Measurements from ENCODE around the gene FLNA. TPM values are rescaled to one million over a fixed set of nuclear protein-coding genes. Genes with fewer than 3 reads are reported as not detected.

Gene FLNA
- total and polyA plus RNA-seq, 2 experiments from 2014 or later: 1,379 to 2,857 TPM

DNA sequence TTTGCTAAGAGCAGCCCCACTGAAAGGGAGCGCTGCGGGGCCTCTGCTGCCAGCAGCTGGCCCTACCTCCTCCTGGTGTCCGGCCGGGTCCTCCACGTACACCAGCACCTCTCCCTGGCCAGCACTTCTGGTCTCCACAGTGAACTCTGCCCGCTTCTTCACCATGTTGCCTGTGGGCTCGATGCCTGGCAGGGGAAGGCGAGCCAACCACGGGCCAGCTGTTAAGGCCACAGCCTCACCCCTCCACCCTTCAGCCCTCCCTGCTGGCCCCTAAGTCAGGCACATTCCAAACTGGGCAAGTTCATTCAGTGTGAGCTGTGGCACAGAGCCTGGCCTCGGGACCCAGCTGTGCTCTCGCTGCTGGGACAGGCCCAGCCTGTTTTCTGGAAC is 7.8 kb downstream of the FLNA start:
- H3K4me3 ChIP-seq: peak overlapping the region; percentile 26; the same call in 1 of the 2 replicates
- H3K4me2 ChIP-seq (ENCODE audit: unreplicated experiment): no peak overlapping the region
- peaks cover 27% of the 10 kb centered on the region for H3F3A ChIP-seq (ENCODE audit: insufficient read depth)
- TF ChIP-seq EZH2 (IDR thresholded peaks at IDR 0.05; ENCODE audit: insufficient read depth, poor library complexity, severe bottlenecking): no peak
- no peak for TF ChIP-seq EZH2phosphoT487 (IDR thresholded peaks at IDR 0.05; ENCODE audit: insufficient read depth, low read depth)
- H3K36me3 ChIP-seq (ENCODE audit: low read depth): peaks cover 4% of the 10 kb centered on the region; the same call in 1 of the 2 replicates
- WGBS, 2 experiments (ENCODE audit: low coverage in 1 of 2, low lambda C conversion rate in 2 of 2, missing lambda C conversion rate in 2 of 2): 42 to 55% methylated on average over 5 to 6 of the region's 11 CpGs
- in situ Hi-C loops (cut with MboI): no loop called here
- H3K79me2 ChIP-seq (ENCODE audit: insufficient read depth): peaks cover 88% of the 10 kb centered on the region
- no peaks in the 10 kb centered on the region for H4K20me1 ChIP-seq (ENCODE audit: insufficient read depth)
- no peak overlapping the region for H2AFZ ChIP-seq
- peak; percentile 34 for DNase-seq
- H3K9me3 ChIP-seq (ENCODE audit: low read depth): no peaks in the 10 kb centered on the region
- H3K27ac ChIP-seq: peak overlapping the region; percentile 98
- 0 out of 2 replicates have a peak, but pooled peaks cover 9% of the 10 kb centered on the region for H3K4me1 ChIP-seq (ENCODE audit: insufficient read depth)
- H3K27me3 ChIP-seq (replicated peaks; ENCODE audit: insufficient read depth): no peaks in the 10 kb centered on the region
- H3K9ac ChIP-seq: peak overlapping the region; percentile 97
- no peaks in the 10 kb centered on the region for H3K9me2 ChIP-seq (ENCODE audit: insufficient read depth)

DNA sequence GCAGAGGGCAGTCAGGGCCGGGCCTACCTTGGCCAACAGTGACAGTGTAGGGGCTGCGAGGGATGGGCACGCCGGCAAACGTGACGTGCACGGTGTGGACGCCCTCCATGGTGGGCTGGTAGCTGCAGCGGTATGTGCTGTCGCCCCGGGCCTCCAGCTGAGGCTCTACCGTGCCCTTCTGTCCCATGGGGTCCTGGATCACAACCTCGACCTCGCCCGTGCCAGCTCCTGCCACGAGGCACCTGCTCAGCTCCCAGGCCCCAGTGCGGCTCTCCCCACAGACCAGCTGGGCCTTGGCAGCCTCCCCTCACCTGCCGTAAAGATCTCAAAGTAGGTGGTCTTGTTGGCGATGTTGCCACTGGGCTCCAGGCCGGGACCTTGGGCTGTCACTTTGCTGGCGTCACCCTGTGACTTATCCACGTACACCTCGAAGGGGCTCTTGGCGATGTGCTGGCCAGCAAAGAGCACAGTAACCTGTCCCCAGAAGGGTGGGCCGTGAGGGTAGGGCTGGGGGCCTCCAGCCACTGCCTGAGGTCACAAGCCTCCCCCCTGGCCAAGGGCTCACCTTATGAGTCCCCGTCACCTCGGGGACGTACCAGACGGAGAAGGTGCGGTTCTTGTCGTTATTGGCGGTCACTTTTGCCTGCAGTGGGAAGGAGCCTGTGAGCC is 8.3 kb downstream of the FLNA start:
- Histone ChIP-seq H3K4me1 (ENCODE audit: insufficient read depth) (0 out of 2 replicates have a peak, but pooled peaks cover 9% of the 10 kb centered on the region), H4K20me1 (ENCODE audit: insufficient read depth) (no peaks in the 10 kb centered on the region), H3K9ac (peak overlapping the region; percentile 97; the same call in 1 of the 2 replicates), H3K9me2 (ENCODE audit: insufficient read depth) (no peaks in the 10 kb centered on the region), H2AFZ (no peak overlapping the region), H3K27ac (peak overlapping the region; percentile 98), H3K4me3 (no peak overlapping the region), H3K27me3 (replicated peaks; ENCODE audit: insufficient read depth) (no peaks in the 10 kb centered on the region), H3F3A (ENCODE audit: insufficient read depth) (peaks cover 32% of the 10 kb centered on the region), H3K9me3 (ENCODE audit: low read depth) (no peaks in the 10 kb centered on the region), H3K36me3 (ENCODE audit: low read depth) (peaks cover 4% of the 10 kb centered on the region; the same call in 1 of the 2 replicates), H3K79me2 (ENCODE audit: insufficient read depth) (peaks cover 94% of the 10 kb centered on the region), H3K4me2 (ENCODE audit: unreplicated experiment) (no peak overlapping the region)
- no peak for DNase-seq
- no peak for TF ChIP-seq EZH2phosphoT487 (IDR thresholded peaks at IDR 0.05; ENCODE audit: insufficient read depth, low read depth)
- no peak for TF ChIP-seq EZH2 (IDR thresholded peaks at IDR 0.05; ENCODE audit: insufficient read depth, poor library complexity, severe bottlenecking)
- WGBS, 2 experiments (ENCODE audit: low coverage in 1 of 2, low lambda C conversion rate in 2 of 2, missing lambda C conversion rate in 2 of 2): 93 to 95% methylated on average over 10 of the region's 32 CpGs
- in situ Hi-C loops (cut with MboI): no loop called here

DNA sequence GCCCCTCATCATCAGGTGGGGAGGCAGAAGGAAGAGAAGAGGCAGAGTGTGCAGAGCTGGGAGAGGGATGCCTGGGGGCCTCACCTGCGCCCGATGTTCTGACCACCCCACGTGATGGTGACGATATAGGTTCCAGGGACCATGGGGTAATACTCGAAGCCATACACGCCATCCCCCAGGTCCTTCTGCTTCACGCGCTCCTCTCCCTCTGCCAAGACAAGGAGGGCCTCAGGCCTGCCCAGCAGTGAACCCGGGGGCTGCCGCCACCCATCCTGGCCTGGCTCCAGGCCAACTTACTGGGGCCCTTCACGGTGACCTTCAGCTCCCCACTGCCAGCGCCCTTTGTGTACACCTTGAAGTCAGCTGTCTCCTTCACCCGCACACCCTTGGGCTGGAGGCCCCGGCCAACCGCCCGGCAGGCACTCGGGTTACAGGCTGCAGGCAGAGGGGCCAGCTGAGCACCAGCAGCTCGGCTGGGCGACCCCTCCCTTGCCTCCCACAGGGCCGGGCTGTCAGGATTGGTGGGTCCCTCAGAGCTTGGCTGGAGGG is 9.3 kb downstream of the FLNA start:
- Histone ChIP-seq H4K20me1 (ENCODE audit: insufficient read depth) (no peaks in the 10 kb centered on the region), H3K79me2 (ENCODE audit: insufficient read depth) (peaks cover 92% of the 10 kb centered on the region), H3K27ac (no peak overlapping the region), H3K9me3 (ENCODE audit: low read depth) (no peaks in the 10 kb centered on the region), H3K4me3 (no peak overlapping the region), H3F3A (ENCODE audit: insufficient read depth) (peaks cover 33% of the 10 kb centered on the region), H3K36me3 (ENCODE audit: low read depth) (peaks cover 9% of the 10 kb centered on the region; the same call in 1 of the 2 replicates), H3K4me1 (ENCODE audit: insufficient read depth) (0 out of 2 replicates have a peak, but pooled peaks cover 9% of the 10 kb centered on the region), H2AFZ (no peak overlapping the region), H3K9ac (no peak overlapping the region), H3K9me2 (ENCODE audit: insufficient read depth) (no peaks in the 10 kb centered on the region), H3K27me3 (replicated peaks; ENCODE audit: insufficient read depth) (no peaks in the 10 kb centered on the region), H3K4me2 (ENCODE audit: unreplicated experiment) (no peak overlapping the region)
- in situ Hi-C loops (cut with MboI): no loop called here
- WGBS, 2 experiments (ENCODE audit: low coverage in 1 of 2, low lambda C conversion rate in 2 of 2, missing lambda C conversion rate in 2 of 2): 77 to 85% methylated on average over 6 to 11 of the region's 20 CpGs
- no peak for DNase-seq
- TF ChIP-seq EZH2phosphoT487 (IDR thresholded peaks at IDR 0.05; ENCODE audit: insufficient read depth, low read depth) (no peak), EZH2 (IDR thresholded peaks at IDR 0.05; ENCODE audit: insufficient read depth, poor library complexity, severe bottlenecking) (no peak)

GRCh38 chrX:154363706-154364439 is 10.6 kb downstream of the FLNA start:
- H3K79me2 ChIP-seq (ENCODE audit: insufficient read depth): peaks cover 95% of the 10 kb centered on the region
- H3K9me2 ChIP-seq (ENCODE audit: insufficient read depth): no peaks in the 10 kb centered on the region
- H3K4me3 ChIP-seq: no peak overlapping the region
- H3F3A ChIP-seq (ENCODE audit: insufficient read depth): peaks cover 31% of the 10 kb centered on the region
- H2AFZ ChIP-seq: no peak overlapping the region
- no peak overlapping the region for H3K4me2 ChIP-seq (ENCODE audit: unreplicated experiment)
- H3K36me3 ChIP-seq (ENCODE audit: low read depth): peaks cover 6% of the 10 kb centered on the region; the same call in 1 of the 2 replicates
- H3K27me3 ChIP-seq (replicated peaks; ENCODE audit: insufficient read depth): no peaks in the 10 kb centered on the region
- in situ Hi-C loops (cut with MboI): no loop called here
- H3K27ac ChIP-seq: peak overlapping the region; percentile 21; the same call in 1 of the 2 replicates
- no peak for DNase-seq
- H3K9me3 ChIP-seq (ENCODE audit: low read depth): no peaks in the 10 kb centered on the region
- TF ChIP-seq EZH2 (IDR thresholded peaks at IDR 0.05; ENCODE audit: insufficient read depth, poor library complexity, severe bottlenecking): no peak
- TF ChIP-seq EZH2phosphoT487 (IDR thresholded peaks at IDR 0.05; ENCODE audit: insufficient read depth, low read depth): no peak
- WGBS, 2 experiments (ENCODE audit: low coverage in 1 of 2, low lambda C conversion rate in 2 of 2, missing lambda C conversion rate in 2 of 2): 65 to 79% methylated on average over 9 to 19 of the region's 20 CpGs
- no peak overlapping the region for H3K9ac ChIP-seq
- H4K20me1 ChIP-seq (ENCODE audit: insufficient read depth): no peaks in the 10 kb centered on the region; the same call in 1 of the 2 replicates
- H3K4me1 ChIP-seq (ENCODE audit: insufficient read depth): 0 out of 2 replicates have a peak, but pooled peaks cover 9% of the 10 kb centered on the region

Measured in GM23248 (cell line).